ENCODE measurements around the gene THPO.

THPO gene

GRCh38 chr3:184333700-184334099 is 44.3 kb downstream of the THPO start:
- DNase-seq (ENCODE audit: low read depth): no peak

- no peak for DNase-seq (ENCODE audit: low read depth)
These were observed 44.8 kb downstream of the THPO start for GRCh38 chr3:184333190-184333589.

GRCh38 chr3:184332370-184333090 is 45.5 kb downstream of the THPO start:
- DNase-seq (ENCODE audit: low read depth): peak; percentile 30

GRCh38 chr3:184328516-184328915 is 49.5 kb downstream of the THPO start:
- no peak for DNase-seq (ENCODE audit: low read depth)

- DNase-seq (ENCODE audit: low read depth): no peak
These were observed 50.8 kb downstream of the THPO start for GRCh38 chr3:184327171-184327570.

GRCh38 chr3:184325715-184326369 is 52.2 kb downstream of the THPO start:
- no peak for DNase-seq (ENCODE audit: low read depth)

GRCh38 chr3:184325269-184325668 is 52.7 kb downstream of the THPO start:
- no peak for DNase-seq (ENCODE audit: low read depth)

- DNase-seq (ENCODE audit: low read depth): no peak
These were observed 54.3 kb downstream of the THPO start for GRCh38 chr3:184323696-184324095.

GRCh38 chr3:184322731-184323487 is 55.1 kb downstream of the THPO start:
- no peak for DNase-seq (ENCODE audit: low read depth)
